CD1c-positive myeloid dendritic cell (primary cell): Measurements from ENCODE around the gene PML.
"Not testable (repeated sequence)": the region's sequence is repeated elsewhere in the genome, so short reads cannot be mapped to it uniquely, and the experiment has no call there.

Experiments used
- DNase-seq: peaks from one replicate; pipeline ENCODE4 v3.0.0-alpha.2; 2016; ENCODE audit errors: extremely low spot score

PML gene

DNA sequence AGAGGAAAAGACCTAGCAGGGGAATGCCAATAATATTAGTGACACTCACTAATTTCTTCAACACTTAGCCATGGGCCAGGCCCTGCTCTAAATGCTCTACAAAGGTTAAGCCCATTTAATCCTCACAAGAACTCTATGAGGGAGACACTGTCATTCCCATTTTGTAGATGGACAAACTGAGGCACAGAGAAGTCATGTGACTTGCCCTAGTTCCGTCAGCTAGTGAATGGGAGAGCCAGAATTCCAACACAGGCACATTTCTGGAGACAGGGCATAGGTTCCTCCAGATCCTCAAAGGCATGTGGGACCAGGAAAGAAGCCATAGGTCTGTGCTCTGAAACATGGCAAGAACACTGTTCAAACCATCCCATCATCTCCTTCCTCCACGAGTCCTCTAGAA, 36.7 kb upstream of the PML start:
- no peak for DNase-seq

DNA sequence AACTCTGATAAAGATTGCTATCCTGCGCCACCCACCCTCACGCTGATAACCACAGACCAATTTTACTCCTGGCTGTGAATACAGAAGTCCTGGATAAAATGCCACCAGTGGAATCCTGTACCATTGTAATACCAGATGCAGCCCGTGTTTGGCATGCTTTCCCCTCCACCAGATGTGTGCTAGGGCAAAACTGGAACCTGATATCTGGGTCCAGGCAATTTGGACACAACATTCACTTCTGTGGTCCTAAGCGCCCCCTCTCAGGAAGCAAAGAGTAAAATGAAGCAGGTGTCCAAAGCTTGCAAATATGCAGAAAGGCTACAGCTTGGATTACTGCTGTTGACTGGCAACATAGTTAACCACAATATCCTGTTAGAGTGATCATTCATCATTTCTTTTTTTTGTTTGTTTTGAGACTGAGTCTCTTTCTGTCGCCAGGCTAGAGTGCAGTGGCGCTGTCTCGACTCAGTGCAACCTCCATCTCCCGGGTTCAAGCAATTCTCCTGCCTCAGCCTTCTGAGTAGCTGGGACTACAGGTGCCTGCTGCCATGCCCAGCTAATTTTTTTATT, 35.4 kb upstream of the PML start:
- DNase-seq: no peak

DNA sequence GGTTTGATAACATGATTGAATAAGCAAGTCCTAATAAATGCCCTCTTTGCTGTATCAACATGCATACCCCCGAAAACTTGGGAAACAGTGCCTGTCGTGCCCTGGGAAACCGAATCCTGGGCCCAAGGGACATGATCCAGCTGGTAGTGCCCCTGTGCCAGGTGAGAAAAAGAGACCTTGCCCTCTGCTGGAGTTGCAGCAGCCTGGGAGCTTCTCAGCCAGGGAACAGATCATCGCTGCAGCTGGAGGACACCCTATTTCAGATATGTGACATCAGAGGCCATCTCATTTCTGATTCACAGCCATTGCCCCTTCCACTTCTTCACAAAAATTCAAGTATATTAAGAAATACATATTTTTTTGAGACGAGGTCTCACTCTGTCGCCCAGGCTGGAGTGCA, 34.7 kb upstream of the PML start:
- no peak for DNase-seq

DNA sequence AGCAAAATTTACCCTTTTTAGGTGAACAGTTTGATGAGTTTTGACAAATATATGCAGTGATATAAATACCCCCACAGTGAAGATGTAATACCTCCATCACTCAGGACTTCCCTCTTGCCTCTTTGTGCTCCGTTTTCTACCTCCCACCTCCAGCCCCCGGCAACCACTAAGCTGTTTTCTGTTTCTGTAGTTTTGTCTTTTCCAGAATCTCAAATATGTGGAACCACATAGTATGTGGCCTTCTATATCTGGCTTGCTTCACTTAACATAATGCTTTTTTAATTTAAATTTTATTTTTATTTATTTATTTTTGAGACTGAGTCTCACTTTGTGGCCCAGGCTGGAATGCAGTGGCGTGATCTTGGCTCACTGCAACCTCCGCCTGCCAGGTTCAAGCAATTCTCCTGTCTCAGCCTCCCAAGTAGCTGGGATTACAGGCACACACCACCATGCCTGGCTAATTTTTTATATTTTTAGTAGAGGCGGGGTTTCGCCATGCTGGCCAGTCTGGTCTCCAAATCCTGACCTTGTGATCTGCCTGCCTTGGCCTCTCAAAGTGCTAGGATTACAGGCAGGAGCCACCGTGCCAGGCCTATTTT, 33.9 kb upstream of the PML start:
- not testable (repeated sequence) for DNase-seq

DNA sequence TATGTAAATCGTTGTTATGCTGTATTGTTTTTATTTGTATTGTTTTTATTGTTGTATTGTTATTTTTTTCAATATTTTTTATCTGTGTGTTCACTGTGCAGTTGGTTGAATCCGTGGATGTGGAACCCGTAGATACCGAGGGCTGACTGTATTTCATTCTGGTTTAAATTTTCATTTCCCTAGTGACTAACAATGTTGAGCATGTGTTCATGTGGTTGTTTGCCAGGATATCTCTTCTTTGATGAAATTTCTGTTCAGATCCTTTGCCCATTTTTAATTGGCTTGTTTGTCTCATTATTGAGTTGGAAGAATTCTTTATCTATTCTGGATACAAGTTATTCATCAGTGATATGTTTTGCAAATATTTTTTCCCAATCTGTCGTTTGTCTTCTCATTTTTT, 32.1 kb upstream of the PML start:
- DNase-seq: no peak

DNA sequence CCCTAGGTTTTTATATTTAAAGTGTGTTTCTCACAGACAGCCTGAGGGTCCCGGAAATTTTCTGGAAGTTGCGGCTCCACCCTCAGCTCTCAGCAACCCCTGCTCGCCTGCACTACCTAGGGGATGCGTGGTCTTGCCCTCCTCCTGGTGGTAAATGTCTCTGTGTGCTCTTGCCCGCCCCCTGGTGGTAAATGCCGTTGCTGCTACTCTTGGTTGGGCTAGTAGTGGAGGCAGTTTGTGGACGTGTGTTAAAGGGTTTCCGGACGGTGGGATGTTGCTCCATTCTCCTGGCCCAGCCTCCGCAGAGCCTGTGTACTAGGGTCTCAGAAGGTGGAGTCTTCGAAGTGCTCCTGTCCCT, 29.8 kb upstream of the PML start:
- DNase-seq: peak; percentile 87

DNA sequence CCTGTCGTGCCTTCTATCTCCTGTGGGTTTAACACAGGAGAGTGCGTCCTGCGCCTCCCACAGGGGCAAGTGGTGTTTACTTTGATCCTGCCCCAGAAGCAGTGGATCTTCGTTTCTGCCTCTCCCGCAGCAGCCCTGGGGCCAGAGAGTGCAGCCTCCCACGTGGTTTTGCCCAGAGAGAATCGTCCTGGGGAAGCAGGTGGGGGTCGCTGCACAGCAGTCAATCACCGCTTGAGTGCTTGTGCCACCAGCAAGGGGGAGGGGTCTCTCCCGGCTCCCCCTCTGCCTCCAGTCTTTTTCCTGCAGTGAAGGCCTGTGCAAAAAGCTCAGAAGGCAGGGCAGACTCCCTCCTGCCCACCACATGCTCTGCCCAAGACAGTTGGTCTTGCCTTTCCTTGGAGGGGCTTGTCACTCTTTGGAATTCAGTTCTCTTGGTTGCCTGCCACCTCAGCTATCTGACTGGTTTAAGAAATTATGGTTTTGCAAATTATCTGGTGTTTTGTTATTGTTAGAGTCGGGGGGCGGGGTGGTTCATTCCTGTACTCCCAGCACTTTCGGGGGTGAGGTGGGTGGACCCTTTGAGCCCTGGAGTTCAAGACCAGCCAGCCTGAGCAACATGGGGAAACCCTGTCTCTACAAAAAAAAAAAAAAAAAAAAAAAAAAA, 29.3 kb upstream of the PML start:
- no peak for DNase-seq

DNA sequence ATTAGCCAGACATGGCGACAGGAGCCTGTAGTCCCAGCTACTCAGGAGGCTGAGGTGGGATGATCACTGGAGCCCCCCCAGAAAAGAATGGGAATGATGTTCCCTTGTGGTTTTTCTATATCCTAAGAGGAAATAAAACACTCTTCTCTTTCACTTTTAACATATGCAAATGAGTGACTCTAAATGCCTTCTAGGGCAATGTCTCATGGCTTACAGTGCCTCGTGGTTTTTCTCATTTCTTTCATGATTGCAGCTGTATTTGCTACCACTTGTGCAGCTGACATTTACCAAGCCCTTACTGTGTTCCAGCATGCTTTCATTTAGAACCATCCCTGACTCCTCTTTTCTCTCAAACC, 28.8 kb upstream of the PML start:
- peak; percentile 33 for DNase-seq

DNA sequence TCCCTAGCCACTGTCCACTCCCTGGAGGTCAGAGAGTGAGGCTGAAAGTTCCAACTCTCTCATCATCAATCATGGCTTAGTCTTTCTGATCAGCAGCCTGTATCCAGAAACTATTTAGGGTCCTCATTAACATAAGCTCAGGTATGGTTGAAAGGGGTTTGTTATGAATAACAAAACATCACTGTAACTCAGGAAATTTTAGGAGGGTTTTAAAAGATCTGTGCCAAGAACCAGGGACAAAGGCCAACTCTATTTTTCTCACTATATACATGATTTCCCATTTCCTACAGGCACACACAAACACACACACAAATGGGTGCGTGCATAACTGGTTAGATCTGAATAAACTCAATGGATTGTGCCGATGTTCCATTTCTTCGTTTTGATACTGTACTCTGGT, 26.1 kb upstream of the PML start:
- DNase-seq: no peak

DNA sequence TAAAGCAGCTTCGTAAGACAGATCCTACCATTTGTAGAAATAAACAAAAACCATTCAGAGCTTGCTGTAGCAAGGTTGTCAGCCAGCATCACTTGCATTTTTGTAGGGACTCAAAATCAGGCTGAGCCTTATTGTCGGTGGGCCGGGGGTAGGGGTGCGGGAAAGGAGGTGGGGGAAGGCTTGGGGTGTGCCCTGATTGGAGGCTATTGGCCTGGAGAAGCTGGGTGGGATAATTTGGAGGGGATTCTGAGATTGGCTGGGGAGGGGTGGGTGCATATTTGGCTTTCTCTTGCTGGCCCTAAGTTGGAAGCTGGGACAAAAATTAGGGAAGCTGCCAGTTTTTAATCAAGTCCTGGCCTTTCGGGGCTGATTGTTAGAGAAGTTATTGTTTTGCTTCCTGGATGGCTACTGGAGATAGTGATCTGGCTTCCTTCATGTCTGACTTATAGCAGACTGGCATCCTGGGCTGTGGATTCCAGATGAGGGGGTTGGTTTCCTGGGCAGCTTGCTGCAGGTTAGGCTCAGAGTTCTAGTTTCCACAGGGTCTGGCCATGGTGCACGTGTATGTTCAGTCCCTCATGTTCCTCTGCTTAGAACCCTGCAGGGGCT, 25.3 kb upstream of the PML start:
- DNase-seq: no peak

DNA sequence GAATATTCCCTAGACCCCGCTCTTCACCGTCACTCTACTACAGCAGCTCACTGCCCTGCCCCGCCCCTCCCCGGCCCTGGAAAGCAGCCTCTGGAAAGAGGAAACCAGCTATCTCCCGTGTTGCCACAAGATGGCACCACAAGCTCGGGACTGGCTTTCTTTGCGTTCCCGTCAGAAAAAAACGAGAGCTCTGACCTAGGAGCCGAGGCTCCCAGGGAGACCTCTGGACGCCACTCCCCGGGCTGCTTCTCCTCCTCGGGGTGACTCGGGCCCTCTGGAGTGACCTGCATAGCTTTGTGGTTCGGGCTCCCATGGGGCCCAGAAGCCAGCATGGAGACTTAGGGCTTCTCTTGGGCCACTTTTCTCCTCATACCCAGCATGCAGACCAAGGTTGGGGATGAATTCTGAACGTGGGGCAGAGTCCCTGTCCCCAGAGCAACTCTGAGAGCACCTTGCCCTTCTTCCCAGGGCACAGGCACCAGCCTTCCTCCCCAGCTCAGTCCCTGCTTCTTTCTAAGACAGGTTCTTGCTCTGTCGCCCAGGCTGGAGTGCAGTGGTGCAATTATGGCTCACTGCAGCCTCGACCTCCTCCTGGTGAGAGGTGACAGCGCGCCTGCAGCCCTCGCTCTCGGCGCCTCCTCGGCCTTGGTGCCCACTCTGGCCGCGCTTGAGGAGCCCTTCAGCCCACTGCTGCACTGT, 21.4 kb upstream of the PML start:
- peak; percentile 90 for DNase-seq

DNA sequence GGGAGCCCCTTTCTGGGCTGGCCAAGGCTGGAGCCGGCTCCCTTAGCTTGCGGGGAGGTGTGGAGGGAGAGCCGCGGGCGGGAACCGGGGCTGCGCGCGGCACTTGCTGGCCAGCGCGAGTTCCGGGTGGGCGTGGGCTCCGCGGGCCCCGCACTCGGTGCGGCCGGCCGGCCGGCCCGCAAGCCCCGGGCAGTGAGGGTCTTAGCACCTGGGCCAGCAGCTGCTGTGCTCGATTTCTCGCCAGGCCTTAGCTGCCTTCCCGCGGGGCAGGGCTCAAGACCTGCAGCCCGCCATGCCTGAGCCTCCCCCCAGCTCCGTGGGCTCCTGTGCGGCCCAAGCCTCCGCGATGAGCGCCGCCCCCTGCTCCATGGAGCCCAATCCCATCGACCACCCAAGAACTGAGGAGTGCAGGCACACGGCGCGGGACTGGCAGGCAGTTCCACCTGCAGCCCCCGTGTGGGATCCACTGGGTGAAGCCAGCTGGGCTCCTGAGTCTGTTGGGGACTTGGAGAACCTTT, 20.8 kb upstream of the PML start:
- DNase-seq: not testable (repeated sequence)

DNA sequence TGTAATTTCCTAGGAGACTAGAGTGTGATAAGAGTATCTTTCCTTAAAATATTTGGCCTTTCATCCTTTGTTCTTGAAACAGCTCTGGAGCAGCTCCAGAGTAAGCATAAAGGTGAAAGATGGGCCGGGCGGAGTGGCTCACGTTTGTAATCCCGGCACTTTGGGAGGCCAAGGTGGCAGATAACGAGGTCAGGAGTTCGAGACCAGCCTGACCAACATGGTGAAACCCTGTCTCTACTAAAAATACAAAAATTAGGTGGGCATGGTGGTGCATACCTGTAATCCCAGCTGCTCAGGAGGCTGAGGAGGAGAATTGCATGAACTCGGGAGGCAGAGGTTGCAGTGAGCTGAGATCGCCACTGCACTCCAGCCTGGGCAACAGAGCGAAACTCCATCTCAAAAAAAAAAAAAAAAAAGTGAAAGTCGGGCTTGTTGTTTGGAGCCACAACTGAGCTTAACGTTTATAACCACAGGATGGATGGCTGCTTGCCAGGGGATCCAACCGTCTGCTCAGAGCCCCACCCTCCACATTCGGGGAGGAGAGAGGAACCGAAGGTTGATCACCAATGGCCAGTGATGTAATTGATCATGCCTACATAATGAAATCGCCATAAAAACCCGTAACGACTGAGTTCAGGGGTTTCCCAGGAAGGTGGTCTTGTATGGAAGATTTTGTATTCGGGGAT, 18.9 kb upstream of the PML start:
- DNase-seq: not testable (repeated sequence)

DNA sequence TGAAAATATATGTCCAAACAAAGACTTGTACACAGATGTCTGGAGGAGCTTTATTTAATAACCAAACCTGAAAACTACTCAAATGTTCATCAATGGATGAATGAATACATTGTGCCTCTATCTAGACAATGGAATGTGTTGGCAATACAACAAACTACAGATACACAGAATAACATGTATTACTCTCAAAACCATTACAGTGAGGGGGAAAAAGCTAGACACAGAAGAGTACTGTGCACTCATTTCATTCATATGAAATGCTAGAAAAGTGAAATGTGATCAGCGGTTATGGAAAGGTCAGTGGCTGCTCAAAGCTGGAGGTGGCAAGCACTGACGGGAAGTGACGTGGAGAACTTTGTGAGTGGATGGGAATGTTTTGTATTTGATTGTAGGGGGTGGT, 15.6 kb upstream of the PML start:
- no peak for DNase-seq

DNA sequence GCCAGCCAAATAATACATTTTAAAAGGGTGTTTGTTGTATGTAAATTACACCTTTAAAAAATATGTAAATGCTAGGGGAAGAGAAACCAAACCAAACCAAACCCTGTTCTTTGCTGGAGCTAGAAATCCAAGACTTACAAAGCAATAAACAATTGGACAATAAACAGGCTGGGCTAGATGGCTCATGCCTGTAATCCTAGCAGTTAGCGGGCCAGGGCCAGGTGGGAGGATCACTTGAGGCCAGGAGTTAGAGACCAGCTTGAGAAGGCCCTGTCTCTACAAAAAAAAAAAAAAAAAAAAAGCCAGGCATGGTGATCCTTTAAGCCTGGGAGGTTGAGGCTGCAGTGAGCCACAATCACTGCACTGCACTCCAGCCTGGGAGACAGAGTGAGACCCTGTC, 14.9 kb upstream of the PML start:
- DNase-seq: no peak

DNA sequence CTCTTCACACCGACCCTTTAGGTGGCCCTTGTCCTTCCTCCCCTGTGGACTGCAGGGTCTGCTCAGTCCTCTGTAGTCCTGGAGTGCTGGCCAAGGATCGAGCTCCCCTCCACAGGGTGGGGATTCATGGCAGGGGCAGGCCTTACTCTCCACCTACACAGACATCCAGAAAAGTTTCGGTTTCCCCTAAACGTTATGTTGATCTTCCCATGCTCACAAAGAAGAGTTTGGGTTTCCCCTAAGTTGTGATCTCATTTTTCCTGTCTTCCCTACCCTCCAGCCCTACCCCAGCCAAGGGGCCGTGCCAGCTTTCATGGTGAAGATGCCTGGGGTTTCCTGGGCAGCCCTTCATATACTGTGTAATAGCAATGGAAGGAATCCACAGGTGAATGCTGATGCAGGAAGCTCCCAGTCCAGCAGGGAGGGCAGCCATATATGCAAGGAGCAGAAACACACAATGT, 12.7 kb upstream of the PML start:
- no peak for DNase-seq

DNA sequence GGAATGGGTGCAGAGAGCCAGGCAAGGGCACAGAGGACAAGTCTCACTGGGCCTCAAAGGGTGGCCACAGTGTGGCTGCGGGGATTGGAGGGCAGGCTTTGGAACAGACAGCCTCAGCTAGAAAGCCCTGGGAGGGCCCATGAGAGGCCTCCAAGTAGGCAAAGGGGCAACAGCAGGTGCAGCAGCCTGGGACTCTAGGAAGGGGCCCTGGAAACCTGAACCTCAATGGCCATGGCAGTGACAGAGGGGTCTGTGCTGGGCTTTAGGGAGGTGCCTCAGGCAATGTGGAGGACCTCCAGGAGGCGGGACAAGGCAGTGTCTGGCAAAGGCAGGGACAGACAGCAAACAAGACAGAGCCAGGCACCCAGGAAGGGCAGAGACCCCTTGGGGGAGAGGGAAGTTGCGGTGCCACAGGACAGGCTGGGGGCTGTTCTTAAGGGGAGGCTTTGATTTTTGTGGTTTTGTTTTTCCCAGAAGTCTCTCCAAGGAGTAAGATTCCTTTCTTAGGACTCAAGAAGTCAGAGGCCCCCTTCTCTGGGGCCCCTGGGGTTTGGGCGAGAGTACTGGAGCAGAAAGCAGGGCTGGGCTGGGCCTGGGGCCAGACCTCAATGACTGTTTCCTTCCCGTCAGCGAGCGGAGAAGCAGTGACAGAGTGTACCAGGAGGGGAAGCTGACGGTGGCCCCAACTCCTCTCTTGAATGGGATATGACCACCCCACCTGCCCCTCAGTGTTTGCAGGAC, 12.1 kb upstream of the PML start:
- no peak for DNase-seq

DNA sequence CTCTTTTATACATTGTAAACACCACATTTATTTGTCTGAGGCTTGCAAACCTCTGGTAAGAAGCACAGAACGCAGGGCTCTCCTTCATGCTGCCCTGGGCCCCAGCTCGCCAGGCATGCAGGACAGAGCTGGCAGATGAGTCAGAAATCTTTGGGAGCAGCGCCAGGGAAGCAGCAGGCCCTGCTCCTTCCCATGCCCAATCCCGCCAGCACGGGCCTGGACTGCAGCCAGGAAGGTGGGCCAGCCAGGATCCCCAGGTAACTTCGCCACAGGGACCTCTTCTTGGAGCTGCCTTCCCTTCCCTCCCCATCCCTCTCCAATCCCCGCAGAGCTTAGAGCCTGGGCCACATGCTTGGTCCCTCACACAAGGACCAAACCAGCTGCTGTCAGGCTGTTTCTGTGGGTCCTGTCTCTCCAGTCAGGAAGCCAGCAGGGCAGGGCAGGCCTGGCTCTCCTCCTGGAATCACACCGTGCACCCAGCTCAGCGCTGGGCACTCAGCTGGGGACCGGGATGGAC, 11.2 kb upstream of the PML start:
- no peak for DNase-seq

DNA sequence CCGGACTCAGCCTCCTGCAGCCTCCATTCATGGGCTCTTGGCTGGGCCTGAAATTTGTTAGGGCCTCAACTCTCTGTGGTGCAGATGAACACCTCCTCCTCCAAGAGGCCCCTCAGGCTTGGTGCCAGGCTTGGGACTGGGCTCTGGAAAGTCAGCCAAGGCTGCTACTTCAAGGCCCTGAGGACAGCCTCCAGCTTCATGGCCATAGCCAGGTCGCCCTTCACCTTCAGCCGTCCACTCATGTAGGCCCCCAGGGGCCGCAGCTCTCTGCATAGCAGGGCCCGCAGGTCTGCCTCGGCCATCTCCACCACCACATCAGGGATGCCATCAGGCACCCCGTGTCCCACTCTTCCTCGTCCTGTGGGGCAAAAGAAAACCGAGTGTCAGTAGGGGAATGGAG, 10.7 kb upstream of the PML start:
- DNase-seq: no peak

DNA sequence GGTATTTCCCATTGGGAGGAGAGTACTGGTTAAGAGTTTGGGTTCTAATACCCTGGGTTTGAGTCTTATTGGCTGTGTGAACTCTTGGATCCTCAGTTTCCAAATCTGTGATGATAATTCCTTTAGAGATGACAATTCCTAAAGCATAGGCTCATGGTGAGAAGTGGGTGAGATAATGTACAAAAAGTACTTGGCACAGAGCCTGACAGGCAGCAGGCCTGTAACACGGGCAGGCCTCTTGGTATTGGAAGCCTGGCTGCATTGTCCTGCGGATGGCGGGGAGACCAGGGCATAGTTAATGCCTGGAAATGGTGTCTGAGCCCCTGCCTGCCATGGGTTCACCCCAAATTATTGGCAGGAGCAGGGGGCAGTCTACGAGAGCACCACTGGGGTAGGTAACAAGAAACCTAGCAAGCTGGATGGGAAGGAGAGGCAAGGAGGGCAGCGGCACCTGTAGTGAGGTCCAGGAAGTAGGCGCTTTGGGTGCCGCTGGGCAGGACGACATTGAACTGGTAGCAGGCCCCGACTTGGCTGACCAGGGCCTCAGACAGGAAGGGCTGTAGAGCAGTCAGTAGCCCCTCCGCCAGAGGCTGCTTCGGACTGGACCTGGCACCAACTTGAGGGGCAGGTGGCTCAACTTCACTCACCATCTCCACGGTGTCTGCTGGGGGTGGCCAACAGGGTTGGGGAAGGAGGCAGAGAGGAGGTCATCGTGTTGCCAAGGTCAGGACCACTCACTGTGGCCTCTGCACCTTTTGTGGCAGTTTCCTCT, 10.1 kb upstream of the PML start:
- no peak for DNase-seq
